Measurements from ENCODE around the gene RNF17.

RNF17 gene

GRCh38 chr13:24925318-24926231 is 161.6 kb downstream of the RNF17 start:
- no peak for TF ChIP-seq CTCF (IDR thresholded peaks at IDR 0.05; ENCODE audit: control extremely low read depth, extremely low read depth, low read depth, missing control alignments)
- CTCF ChIA-PET, result interaction anchor here (1.7 kb wide), 1 partner anchor 10 kb away, joined by 4 read pairs; no protein-coding TSS in a partner anchor
- POLR2A ChIA-PET, result interaction anchor here (0.6 kb wide), 1 partner anchor 306 kb away, joined by 3 read pairs; no protein-coding TSS in a partner anchor
- DNase-seq (ENCODE audit: extremely low spot score), result no peak

GRCh38 chr13:24927810-24928404 is 163.9 kb downstream of the RNF17 start:
- DNase-seq (ENCODE audit: extremely low spot score), result no peak
- ChIA-PET POLR2A (no interaction called here), CTCF (interaction anchor here (1.3 kb wide), 1 partner anchor 67 kb away, joined by 4 read pairs; no protein-coding TSS in a partner anchor)
- no peak for TF ChIP-seq CTCF (IDR thresholded peaks at IDR 0.05; ENCODE audit: control extremely low read depth, extremely low read depth, low read depth, missing control alignments)

- no peak for TF ChIP-seq CTCF (IDR thresholded peaks at IDR 0.05; ENCODE audit: control extremely low read depth, extremely low read depth, low read depth, missing control alignments)
- CTCF ChIA-PET, result interaction anchor here (1.3 to 2.0 kb wide), 2 partner anchors 66 to 235 kb away, joined by 3 to 4 read pairs; no protein-coding TSS in a partner anchor
- no peak for DNase-seq (ENCODE audit: extremely low spot score)
- POLR2A ChIA-PET, result no interaction called here
These were observed 165.2 kb downstream of the RNF17 start for GRCh38 chr13:24929196-24929595.

Measured in GM10248 (cell line).